Tibial artery (tissue), 4 donors: ENCODE data around the gene GSDME.

ENCODE experiments used
- DNase-seq, 2 donors: peaks; one replicate each; pipeline ENCODE4 v3.0.0-alpha.2; 2019
- H3K27ac ChIP-seq, 2 donors: fragments of 200-600 bp; sonication (generic) in 1 of 2; 1 replicate in 1 of 2; 2 replicates in 1 of 2; pipeline ENCODE4 v1.5.1; 2018 to 2019; ENCODE audit warnings: mild to moderate bottlenecking in 1 of 2
- H3K27me3 ChIP-seq, 2 donors: fragments of 200-600 bp; sonication (generic) in 1 of 2; one replicate each; pipeline versions ENCODE4 v1.5.1 to v1.6.0; 2016 to 2019
- H3K36me3 ChIP-seq, 3 donors: fragments of 200-600 bp; sonication (generic) in 2 of 3; one replicate each; pipeline ENCODE4 v1.5.1; 2016 to 2019; ENCODE audit warnings: mild to moderate bottlenecking in 2 of 3
- H3K4me1 ChIP-seq, 4 donors: fragments of 200-600 bp; sonication (generic) in 2 of 4; 1 replicate in 3 of 4; 2 replicates in 1 of 4; pipeline ENCODE4 v1.5.1; 2016 to 2019
- H3K4me3 ChIP-seq, 2 donors: fragments of 200-600 bp; sonication (generic) in 1 of 2; 1 replicate in 1 of 2; 2 replicates in 1 of 2; pipeline ENCODE4 v1.5.1; 2018 to 2019; ENCODE audit warnings: mild to moderate bottlenecking in 2 of 2
- H3K9me3 ChIP-seq, 3 donors: fragments of 200-600 bp; sonication (generic) in 1 of 3; one replicate each; pipeline ENCODE4 v1.5.1; 2016 to 2019
- CTCF ChIP-seq, 2 experiments: fragments of 200-600 bp in 1 of 2; fragments of 450-650 bp in 1 of 2; IDR thresholded peaks; one replicate each; pipeline ENCODE4 v1.5.1; 2017 to 2019; ENCODE audit warnings: antibody characterized with exemption in 2 of 2, mild to moderate bottlenecking in 1 of 2, moderate library complexity in 1 of 2
- intact Hi-C: fragments of 100-400 bp; cut with DNase I; formaldehyde crosslinking; loops from one replicate; pipeline ENCODE4 v1.15.0; 2023; ENCODE audit warnings: low total_unique reads

Gene GSDME

GRCh38 chr7:24692592-24692991 lies 64.7 kb downstream of the GSDME start:
- H3K4me1 ChIP-seq: no peaks in the 10 kb centered on the region
- H3K27ac ChIP-seq: no peak overlapping the region
- H3K9me3 ChIP-seq: no peaks in the 10 kb centered on the region
- TF ChIP-seq CTCF (IDR thresholded peaks at IDR 0.05): no peak
- peaks cover 0 to 6% (median 0%) of the 10 kb centered on the region in 3 donors for H3K36me3 ChIP-seq
- intact Hi-C loops: no loop called here
- DNase-seq: no peak
- H3K27me3 ChIP-seq: no peaks in the 10 kb centered on the region
- no peak overlapping the region for H3K4me3 ChIP-seq

GRCh38 chr7:24690251-24690650 lies 67.0 kb downstream of the GSDME start:
- intact Hi-C loops: no loop called here

GRCh38 chr7:24685708-24686107 lies 71.6 kb downstream of the GSDME start:
- no peak for DNase-seq
- no peak overlapping the region for H3K27ac ChIP-seq
- H3K4me3 ChIP-seq: no peak overlapping the region
- intact Hi-C loops: no loop called here
- TF ChIP-seq CTCF (IDR thresholded peaks at IDR 0.05): no peak
- no peaks in the 10 kb centered on the region for H3K36me3 ChIP-seq
- H3K4me1 ChIP-seq: no peaks in the 10 kb centered on the region
- no peaks in the 10 kb centered on the region for H3K27me3 ChIP-seq
- no peaks in the 10 kb centered on the region for H3K9me3 ChIP-seq

More at GRCh38 chr7:24690251-24690650, 67.0 kb downstream of the GSDME start:
- no peaks in the 10 kb centered on the region for H3K9me3 ChIP-seq
- no peaks in the 10 kb centered on the region for H3K27me3 ChIP-seq
- no peak overlapping the region for H3K4me3 ChIP-seq
- no peak overlapping the region for H3K27ac ChIP-seq
- no peak for DNase-seq
- no peaks in the 10 kb centered on the region for H3K4me1 ChIP-seq
- H3K36me3 ChIP-seq: no peaks in the 10 kb centered on the region
- TF ChIP-seq CTCF (IDR thresholded peaks at IDR 0.05): no peak

GRCh38 chr7:24670782-24671181 lies 86.5 kb downstream of the GSDME start:
- no peaks in the 10 kb centered on the region for H3K36me3 ChIP-seq
- H3K9me3 ChIP-seq: no peaks in the 10 kb centered on the region
- no peak overlapping the region for H3K27ac ChIP-seq
- TF ChIP-seq CTCF (IDR thresholded peaks at IDR 0.05): no peak
- no peak for DNase-seq
- H3K4me1 ChIP-seq: no peaks in the 10 kb centered on the region
- intact Hi-C loops: no loop called here
- no peak overlapping the region for H3K4me3 ChIP-seq
- H3K27me3 ChIP-seq: no peaks in the 10 kb centered on the region

- intact Hi-C loops: no loop called here
- Histone ChIP-seq H3K4me1 (no peaks in the 10 kb centered on the region), H3K27me3 (no peaks in the 10 kb centered on the region), H3K9me3 (no peaks in the 10 kb centered on the region), H3K27ac (no peak overlapping the region), H3K4me3 (no peak overlapping the region), H3K36me3 (no peaks in the 10 kb centered on the region)
- no peak for TF ChIP-seq CTCF (IDR thresholded peaks at IDR 0.05)
- no peak for DNase-seq
These were observed 87.2 kb downstream of the GSDME start for GRCh38 chr7:24669971-24670591.
